Suppressor macrophage treated with lipopolysaccharide for 1 hour (primary cell): ENCODE results near the gene SYNDIG1L.
"Not testable (repeated sequence)": the region's sequence is repeated elsewhere in the genome, so short reads cannot be mapped to it uniquely, and the experiment has no call there.

Source experiments
- DNase-seq, 3 donors: peaks; one replicate each; pipeline ENCODE4 v3.0.0-alpha.2; 2020 to 2022

Gene SYNDIG1L

GRCh38 chr14:74426202-74426582 lies at the start of gene SYNDIG1L:
Gene SYNDIG1L, minus strand, starts transcription at chr14:74426210. Its CDS starts 16,466 bp downstream, at chr14:74409744.
- DNase-seq: no peak

DNA sequence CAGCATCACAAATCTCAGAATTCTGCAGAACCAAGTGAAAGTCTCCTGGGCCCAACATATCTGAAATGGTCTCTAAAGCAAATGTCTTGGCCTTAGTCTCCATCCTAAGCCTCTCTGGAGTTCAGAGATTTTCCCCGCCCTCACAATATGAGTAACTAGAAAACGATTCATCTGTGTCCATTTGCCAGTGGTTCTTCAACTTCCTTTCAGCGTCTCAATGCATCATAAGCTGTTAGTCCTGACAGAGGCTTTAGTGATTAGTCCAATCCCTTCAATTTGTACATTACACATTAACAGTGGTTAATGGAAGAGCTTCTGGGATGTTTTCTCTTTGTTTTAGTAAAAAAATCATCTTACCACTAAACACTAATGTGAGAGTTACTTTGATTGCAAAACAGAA lies 49.7 kb upstream of the SYNDIG1L start:
- DNase-seq: peak; percentile 41 to 59 (median 57)

GRCh38 chr14:74474376-74474775 lies 48.4 kb upstream of the SYNDIG1L start:
- peak in 2 of 3 donors; percentile 9 for DNase-seq

GRCh38 chr14:74472601-74473000 lies 46.6 kb upstream of the SYNDIG1L start:
- peak; percentile 48 to 60 (median 57) for DNase-seq

DNA sequence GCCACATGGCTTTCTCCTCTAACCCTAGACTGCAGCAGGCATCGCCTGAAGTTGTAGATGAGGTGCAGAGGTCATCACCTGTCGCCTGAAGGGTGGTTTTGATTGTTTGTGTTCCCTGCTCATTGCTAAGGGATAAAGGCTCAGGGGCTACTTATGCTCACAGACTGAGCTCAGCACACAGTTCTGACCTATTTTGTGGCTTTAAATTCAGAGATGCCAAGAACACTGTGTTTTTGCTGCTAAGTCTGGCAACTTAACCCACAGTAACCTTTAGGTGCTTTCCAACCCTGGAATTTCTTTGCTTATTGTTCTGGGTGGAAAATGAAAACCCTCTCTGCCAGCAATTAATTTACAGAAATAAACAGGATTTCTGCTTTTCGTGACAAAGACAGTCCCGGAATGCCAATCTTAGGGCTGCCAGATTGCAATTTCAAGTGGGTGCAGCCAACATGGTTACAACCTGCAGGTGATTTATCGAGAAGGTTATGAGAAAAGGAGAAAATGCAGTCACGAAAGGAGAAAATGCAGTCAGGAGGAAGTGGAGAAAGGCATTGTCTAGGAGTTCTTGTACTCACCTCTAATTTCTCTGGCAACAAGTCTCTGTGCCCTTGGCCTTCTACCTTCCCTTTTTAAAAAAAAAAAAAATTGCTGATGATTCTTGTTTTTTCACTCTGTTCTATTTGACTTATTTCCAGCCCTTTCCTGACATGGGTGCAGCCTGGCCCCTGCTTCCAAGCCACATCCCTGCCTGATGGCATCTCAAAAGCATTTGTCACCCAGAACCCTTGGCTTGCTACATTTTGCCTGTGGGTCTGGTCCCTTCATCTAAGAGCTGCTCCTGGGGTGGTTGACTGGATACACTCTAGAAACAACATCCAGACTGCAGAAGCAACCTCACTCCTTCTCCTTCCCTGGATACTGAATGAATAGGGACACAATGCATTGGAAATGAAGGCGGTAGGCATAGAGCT lies 43.8 kb upstream of the SYNDIG1L start:
- no peak for DNase-seq

DNA sequence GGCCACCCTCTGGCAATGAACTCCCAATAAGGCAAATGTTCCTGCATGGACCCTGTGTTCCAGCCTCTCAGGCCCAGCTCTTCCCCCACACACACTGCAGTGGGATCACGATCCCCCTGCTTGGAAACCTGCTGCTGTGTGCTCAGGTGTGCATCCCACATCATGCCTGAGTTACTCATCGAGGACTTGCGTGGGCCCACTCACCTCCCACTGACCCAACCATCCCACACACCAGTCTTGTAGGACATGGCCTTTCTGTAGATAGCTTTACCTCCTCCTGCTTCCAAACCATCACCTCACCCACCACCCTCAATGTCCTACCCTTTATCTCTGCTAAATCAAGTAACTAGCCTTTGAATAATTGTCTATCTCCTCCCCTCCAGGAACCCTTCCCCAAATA lies 42.5 kb upstream of the SYNDIG1L start:
- DNase-seq: no peak

DNA sequence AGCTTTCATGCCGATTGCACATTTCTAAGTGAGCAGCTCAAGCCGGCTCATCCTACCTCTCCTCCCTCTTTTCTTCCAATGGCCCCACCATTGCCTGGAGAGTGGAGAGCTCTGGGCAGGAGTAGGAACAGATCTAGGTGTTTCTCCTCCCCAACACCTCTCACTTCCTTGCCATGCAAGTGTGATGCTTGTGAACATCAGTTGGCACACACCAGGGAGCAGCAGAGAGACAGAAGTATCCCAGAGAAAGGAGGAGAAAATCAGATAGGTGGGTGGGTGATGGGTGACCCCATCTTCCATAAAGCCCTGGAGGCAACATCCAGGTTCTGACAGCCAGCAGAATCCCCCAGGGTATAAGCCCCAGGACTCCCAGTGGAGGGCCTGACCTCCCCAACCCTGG lies 39.3 kb upstream of the SYNDIG1L start:
- no peak for DNase-seq

- DNase-seq: no peak
Measured at GRCh38 chr14:74464785-74465184, 38.8 kb upstream of the SYNDIG1L start.

GRCh38 chr14:74463697-74464096 lies 37.7 kb upstream of the SYNDIG1L start:
- DNase-seq: no peak

- no peak for DNase-seq
Measured at GRCh38 chr14:74462993-74463392, 37.0 kb upstream of the SYNDIG1L start.

- no peak for DNase-seq
Measured at GRCh38 chr14:74459976-74460375, 34.0 kb upstream of the SYNDIG1L start.

GRCh38 chr14:74459289-74459946 lies 33.4 kb upstream of the SYNDIG1L start:
- peak; percentile 69 to 79 (median 69) for DNase-seq

- no peak for DNase-seq
Measured at GRCh38 chr14:74457565-74457895, 31.5 kb upstream of the SYNDIG1L start.

- no peak for DNase-seq
Measured at GRCh38 chr14:74456684-74457564, 30.9 kb upstream of the SYNDIG1L start.

GRCh38 chr14:74454397-74454796 lies 28.4 kb upstream of the SYNDIG1L start:
- not testable (repeated sequence) for DNase-seq

- no peak for DNase-seq
Measured at GRCh38 chr14:74444866-74445265, 18.9 kb upstream of the SYNDIG1L start.

GRCh38 chr14:74442757-74443156 lies 16.7 kb upstream of the SYNDIG1L start:
- DNase-seq: no peak

DNA sequence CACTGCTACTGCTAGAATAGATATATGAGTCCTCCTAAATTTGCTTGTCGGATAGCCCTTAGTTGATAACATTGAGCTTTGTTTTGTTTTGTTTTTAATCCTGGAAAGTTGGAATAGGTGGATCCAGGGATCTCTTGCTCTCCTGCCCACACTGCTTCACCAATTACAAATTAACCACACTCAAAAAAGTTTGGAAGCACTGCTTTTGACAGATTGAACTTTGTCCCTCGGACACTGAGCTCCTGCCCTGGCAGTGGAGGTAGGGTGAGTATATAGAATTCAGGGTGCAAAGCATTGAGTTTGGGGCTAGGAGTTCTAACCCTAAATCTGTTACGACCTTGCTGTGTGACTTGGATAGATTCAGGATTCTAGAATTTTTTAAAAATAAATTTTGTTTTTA lies 15.1 kb upstream of the SYNDIG1L start:
- no peak for DNase-seq

DNA sequence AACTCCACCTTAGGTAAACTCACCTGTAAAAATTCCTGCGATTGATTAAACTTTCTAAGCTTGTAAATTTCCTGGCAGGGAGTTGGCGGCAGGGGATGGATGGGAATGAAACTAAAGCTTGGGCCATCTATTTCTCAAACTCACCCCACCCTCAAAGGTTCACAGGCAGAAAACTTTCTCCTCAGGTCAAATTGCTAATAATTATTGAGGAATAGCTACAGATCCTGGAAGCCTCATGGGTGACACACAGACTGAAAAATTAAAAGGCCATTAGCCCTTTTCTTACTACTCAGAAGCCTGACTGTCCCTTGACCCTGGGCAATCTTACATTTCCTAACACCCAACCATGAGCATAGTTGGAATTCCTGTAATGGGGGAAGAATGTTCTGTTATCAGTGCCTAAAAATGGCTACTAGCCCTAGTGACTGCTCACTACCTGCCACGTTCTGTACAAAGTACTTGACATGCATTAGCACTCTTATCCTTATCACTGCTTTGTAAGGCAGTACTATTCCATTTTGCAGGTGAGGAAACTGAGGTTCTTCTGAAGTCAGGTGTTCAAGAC lies 12.4 kb upstream of the SYNDIG1L start:
- DNase-seq: no peak

DNA sequence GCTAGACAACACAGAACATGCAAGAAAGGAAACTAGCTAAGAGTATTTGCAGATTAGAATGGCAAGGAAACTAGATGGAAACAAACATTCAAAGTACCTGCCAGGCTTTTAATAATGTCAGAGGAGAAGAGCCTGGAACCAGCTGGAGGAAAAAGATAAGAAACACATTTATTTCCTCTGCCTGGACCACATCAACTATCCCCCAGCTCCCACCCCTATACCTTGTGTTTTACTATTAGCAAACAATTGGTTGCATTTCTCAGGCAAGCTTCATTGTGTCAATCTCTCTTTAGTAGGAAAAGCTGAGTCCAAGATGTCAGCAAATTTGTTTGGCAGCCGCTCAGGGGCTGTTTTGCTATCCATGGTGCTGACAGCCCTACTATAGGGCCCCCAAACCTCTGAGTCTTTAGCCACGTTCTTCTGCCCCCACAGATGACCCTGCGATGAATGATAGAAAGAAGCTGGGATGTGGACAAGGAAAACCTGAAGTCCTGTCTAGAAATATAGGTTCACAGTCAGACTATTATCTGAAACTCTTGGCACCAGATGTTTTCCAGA lies 11.6 kb upstream of the SYNDIG1L start:
- no peak for DNase-seq

GRCh38 chr14:74434294-74434693 lies 8.3 kb upstream of the SYNDIG1L start:
- DNase-seq: no peak

DNA sequence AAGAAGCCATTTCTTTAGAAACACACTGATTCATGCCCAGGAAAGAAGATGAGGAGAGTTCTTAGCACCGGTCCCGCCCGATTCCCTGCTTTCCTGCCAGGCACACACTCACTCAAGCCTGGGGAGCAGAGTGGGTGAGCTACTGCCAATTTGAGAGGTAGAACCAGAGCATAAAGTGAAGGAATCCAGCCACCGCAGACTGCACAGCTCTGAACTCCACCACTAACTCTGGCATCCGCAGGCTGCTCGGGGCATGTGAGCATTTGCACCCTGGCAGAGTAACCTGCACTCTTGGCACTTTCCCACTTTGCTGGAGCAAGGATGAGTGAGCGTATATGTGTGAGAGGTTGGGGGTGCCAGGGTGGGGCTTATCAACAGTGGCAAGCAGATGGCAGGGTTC lies 4.0 kb upstream of the SYNDIG1L start:
- no peak for DNase-seq
